ENCODE data around the gene IL10RA.

Gene IL10RA

GRCh38 chr11:117985953-117986887 is at the start of gene IL10RA:
IL10RA (plus strand) TSS chr11:117986394; CDS start chr11:117986468, 74 bp downstream.
- Histone ChIP-seq H3K9me3 (ENCODE audit: severe bottlenecking) (no peaks in the 10 kb centered on the region), H3K4me1 (ENCODE audit: insufficient read depth, poor library complexity, severe bottlenecking) (no peaks in the 10 kb centered on the region), H3K36me3 (ENCODE audit: low read depth) (no peaks in the 10 kb centered on the region), H3K27me3 (ENCODE audit: insufficient read depth, poor library complexity, severe bottlenecking) (peaks cover 22% of the 10 kb centered on the region), H3K4me3 (ENCODE audit: severe bottlenecking) (peak within 1 kb of the TSS; percentile 21), H3K27ac (ENCODE audit: poor library complexity, severe bottlenecking) (no peak within 1 kb of the TSS)
- DNase-seq (ENCODE audit: low spot score) (no peak), ATAC-seq (ENCODE audit: low read depth) (peak; percentile 89)
- TF ChIP-seq CTCF (IDR thresholded peaks at IDR 0.05; ENCODE audit: poor library complexity, severe bottlenecking) = no peak

GRCh38 chr11:117936973-117937372 is 49.2 kb upstream of the IL10RA start:
- no peak overlapping the region for H3K27ac ChIP-seq (ENCODE audit: poor library complexity, severe bottlenecking)
- no peaks in the 10 kb centered on the region for H3K4me1 ChIP-seq (ENCODE audit: insufficient read depth, poor library complexity, severe bottlenecking)

GRCh38 chr11:117940736-117941135 is 45.5 kb upstream of the IL10RA start:
- Histone ChIP-seq H3K4me1 (ENCODE audit: insufficient read depth, poor library complexity, severe bottlenecking) (no peaks in the 10 kb centered on the region), H3K4me3 (ENCODE audit: severe bottlenecking) (no peak overlapping the region), H3K27ac (ENCODE audit: poor library complexity, severe bottlenecking) (no peak overlapping the region), H3K27me3 (ENCODE audit: insufficient read depth, poor library complexity, severe bottlenecking) (no peaks in the 10 kb centered on the region), H3K9me3 (ENCODE audit: severe bottlenecking) (no peaks in the 10 kb centered on the region), H3K36me3 (ENCODE audit: low read depth) (no peaks in the 10 kb centered on the region)
- no peak for DNase-seq (ENCODE audit: low spot score)
- ATAC-seq (ENCODE audit: low read depth) = no peak
- no peak for TF ChIP-seq CTCF (IDR thresholded peaks at IDR 0.05; ENCODE audit: poor library complexity, severe bottlenecking)

More at GRCh38 chr11:117936973-117937372, 49.2 kb upstream of the IL10RA start:
- no peak overlapping the region for H3K4me3 ChIP-seq (ENCODE audit: severe bottlenecking)
- no peak for ATAC-seq (ENCODE audit: low read depth)
- DNase-seq (ENCODE audit: low spot score) = no peak
- H3K36me3 ChIP-seq (ENCODE audit: low read depth) = no peaks in the 10 kb centered on the region
- no peak for TF ChIP-seq CTCF (IDR thresholded peaks at IDR 0.05; ENCODE audit: poor library complexity, severe bottlenecking)
- H3K27me3 ChIP-seq (ENCODE audit: insufficient read depth, poor library complexity, severe bottlenecking) = no peaks in the 10 kb centered on the region
- H3K9me3 ChIP-seq (ENCODE audit: severe bottlenecking) = no peaks in the 10 kb centered on the region

GRCh38 chr11:117941163-117941707 is 45.0 kb upstream of the IL10RA start:
- Histone ChIP-seq H3K27me3 (ENCODE audit: insufficient read depth, poor library complexity, severe bottlenecking) (no peaks in the 10 kb centered on the region), H3K27ac (ENCODE audit: poor library complexity, severe bottlenecking) (no peak overlapping the region), H3K4me1 (ENCODE audit: insufficient read depth, poor library complexity, severe bottlenecking) (no peaks in the 10 kb centered on the region), H3K36me3 (ENCODE audit: low read depth) (no peaks in the 10 kb centered on the region), H3K9me3 (ENCODE audit: severe bottlenecking) (no peaks in the 10 kb centered on the region), H3K4me3 (ENCODE audit: severe bottlenecking) (no peak overlapping the region)
- no peak for TF ChIP-seq CTCF (IDR thresholded peaks at IDR 0.05; ENCODE audit: poor library complexity, severe bottlenecking)
- ATAC-seq (ENCODE audit: low read depth) (peak; percentile 67), DNase-seq (ENCODE audit: low spot score) (peak; percentile 38)
